NT2/D1 (cell line): ENCODE results near the gene MAVS.

Experiments
- DNase-seq: peaks from one replicate; pipeline ENCODE4 v3.0.0-alpha.2; 2011; ENCODE audit warnings: low read depth, low spot score
- H3K27me3 ChIP-seq: 2 replicates; pipeline ENCODE4 v1.6.0; 2011; ENCODE audit warnings: mild to moderate bottlenecking; ENCODE audit not compliant: insufficient read length, insufficient read depth
- H3K36me3 ChIP-seq: 2 replicates; pipeline ENCODE4 v1.6.1; 2011; ENCODE audit warnings: mild to moderate bottlenecking, low read length, mixed read lengths; ENCODE audit not compliant: insufficient read depth, insufficient read length
- H3K4me1 ChIP-seq: 2 replicates; pipeline ENCODE4 v1.5.1; 2011; ENCODE audit not compliant: insufficient read depth, insufficient read length
- H3K4me3 ChIP-seq: 2 replicates; pipeline ENCODE4 v1.5.1; 2011; ENCODE audit warnings: low read depth; ENCODE audit not compliant: insufficient read length
- H3K9ac ChIP-seq: 2 replicates; pipeline ENCODE4 v1.6.0; 2011; ENCODE audit warnings: low read depth; ENCODE audit not compliant: insufficient read length
- H3K9me3 ChIP-seq: 2 replicates; pipeline ENCODE4 v1.5.1; 2011; ENCODE audit warnings: mild to moderate bottlenecking, low read length; ENCODE audit not compliant: insufficient read depth
- SUZ12 ChIP-seq: IDR thresholded peaks from 2 replicates; pipeline ENCODE4 v1.6.1; 2011; ENCODE audit not compliant: insufficient read length, insufficient read depth; ENCODE audit errors: extremely low read depth
- YY1 ChIP-seq: IDR thresholded peaks from 2 replicates; pipeline ENCODE4 v1.6.1; 2011; ENCODE audit not compliant: insufficient read length, insufficient read depth
- ZNF274 ChIP-seq: IDR thresholded peaks from 2 replicates; pipeline ENCODE4 v1.6.1; 2011; ENCODE audit warnings: mild to moderate bottlenecking, low read depth, low read length

The MAVS gene

GRCh38 chr20:3858689-3859088 lies 12.1 kb downstream of the MAVS start:
- TF ChIP-seq ZNF274 (no peak), SUZ12 (no peak), YY1 (no peak)

GRCh38 chr20:3861191-3861590 lies 14.6 kb downstream of the MAVS start:
- no peak overlapping the region for H3K4me3 ChIP-seq
- peaks cover 85% of the 10 kb centered on the region for H3K36me3 ChIP-seq
- peaks cover 6% of the 10 kb centered on the region; the same call in 1 of the 2 replicates for H3K9me3 ChIP-seq
- no peak for TF ChIP-seq ZNF274
- no peak for TF ChIP-seq YY1
- TF ChIP-seq SUZ12, result no peak
- no peaks in the 10 kb centered on the region for H3K4me1 ChIP-seq
- no peak for DNase-seq
- no peak overlapping the region for H3K9ac ChIP-seq
- no peaks in the 10 kb centered on the region for H3K27me3 ChIP-seq

More at GRCh38 chr20:3858689-3859088, 12.1 kb downstream of the MAVS start:
- H3K4me1 ChIP-seq, result no peaks in the 10 kb centered on the region
- no peaks in the 10 kb centered on the region for H3K27me3 ChIP-seq
- no peak overlapping the region for H3K4me3 ChIP-seq
- DNase-seq, result no peak
- H3K9me3 ChIP-seq, result peaks cover 6% of the 10 kb centered on the region; the same call in 1 of the 2 replicates
- H3K9ac ChIP-seq, result no peak overlapping the region
- H3K36me3 ChIP-seq, result peaks cover 70% of the 10 kb centered on the region

GRCh38 chr20:3862333-3862732 lies 15.7 kb downstream of the MAVS start:
- no peaks in the 10 kb centered on the region for H3K4me1 ChIP-seq
- no peak overlapping the region for H3K4me3 ChIP-seq
- TF ChIP-seq SUZ12 (no peak), ZNF274 (no peak), YY1 (no peak)
- peaks cover 6% of the 10 kb centered on the region; the same call in 1 of the 2 replicates for H3K9me3 ChIP-seq
- H3K9ac ChIP-seq, result no peak overlapping the region
- peaks cover 88% of the 10 kb centered on the region for H3K36me3 ChIP-seq
- no peaks in the 10 kb centered on the region for H3K27me3 ChIP-seq
- no peak for DNase-seq

GRCh38 chr20:3863317-3863716 lies 16.7 kb downstream of the MAVS start:
- Histone ChIP-seq H3K4me1 (peaks cover 3% of the 10 kb centered on the region), H3K36me3 (peaks cover 86% of the 10 kb centered on the region), H3K27me3 (no peaks in the 10 kb centered on the region), H3K9ac (no peak overlapping the region), H3K9me3 (peaks cover 6% of the 10 kb centered on the region; the same call in 1 of the 2 replicates), H3K4me3 (no peak overlapping the region)
- no peak for DNase-seq
- no peak for TF ChIP-seq ZNF274
- no peak for TF ChIP-seq SUZ12
- no peak for TF ChIP-seq YY1

GRCh38 chr20:3864518-3864917 lies 17.9 kb downstream of the MAVS start:
- peaks cover 80% of the 10 kb centered on the region for H3K36me3 ChIP-seq
- H3K27me3 ChIP-seq, result no peaks in the 10 kb centered on the region
- no peak overlapping the region for H3K4me3 ChIP-seq
- H3K4me1 ChIP-seq, result peaks cover 3% of the 10 kb centered on the region
- DNase-seq, result no peak
- no peak overlapping the region for H3K9ac ChIP-seq
- TF ChIP-seq YY1 (no peak), SUZ12 (no peak), ZNF274 (no peak)
- H3K9me3 ChIP-seq, result peaks cover 6% of the 10 kb centered on the region; the same call in 1 of the 2 replicates

GRCh38 chr20:3865152-3865886 lies 18.7 kb downstream of the MAVS start:
- H3K36me3 ChIP-seq, result peaks cover 80% of the 10 kb centered on the region
- no peak for DNase-seq
- H3K4me3 ChIP-seq, result no peak overlapping the region
- peaks cover 6% of the 10 kb centered on the region; the same call in 1 of the 2 replicates for H3K9me3 ChIP-seq
- no peak overlapping the region for H3K9ac ChIP-seq
- TF ChIP-seq YY1 (no peak), SUZ12 (no peak), ZNF274 (no peak)
- H3K4me1 ChIP-seq, result peaks cover 3% of the 10 kb centered on the region
- no peaks in the 10 kb centered on the region for H3K27me3 ChIP-seq

DNA sequence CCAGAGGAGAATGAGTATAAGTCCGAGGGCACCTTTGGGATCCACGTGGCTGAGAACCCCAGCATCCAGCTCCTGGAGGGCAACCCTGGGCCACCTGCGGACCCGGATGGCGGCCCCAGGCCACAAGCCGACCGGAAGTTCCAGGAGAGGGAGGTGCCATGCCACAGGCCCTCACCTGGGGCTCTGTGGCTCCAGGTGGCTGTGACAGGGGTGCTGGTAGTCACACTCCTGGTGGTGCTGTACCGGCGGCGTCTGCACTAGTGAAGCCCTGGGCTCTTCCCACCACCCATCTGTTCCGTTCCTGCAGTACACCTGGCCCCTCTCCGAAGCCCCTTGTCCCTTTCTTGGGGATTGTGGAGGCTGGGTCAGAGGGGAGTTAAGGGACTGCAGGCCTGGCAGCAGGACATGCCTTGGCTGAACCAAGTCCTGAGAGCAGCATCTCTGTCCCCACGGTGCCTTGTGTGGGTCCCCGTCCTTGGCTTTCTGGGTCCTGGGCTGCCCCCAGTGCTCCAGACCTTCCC lies 19.3 kb downstream of the MAVS start:
- DNase-seq, result no peak
- no peak overlapping the region for H3K9ac ChIP-seq
- TF ChIP-seq YY1 (no peak), SUZ12 (no peak), ZNF274 (no peak)
- peaks cover 3% of the 10 kb centered on the region for H3K4me1 ChIP-seq
- H3K27me3 ChIP-seq, result no peaks in the 10 kb centered on the region
- no peak overlapping the region for H3K4me3 ChIP-seq
- peaks cover 6% of the 10 kb centered on the region; the same call in 1 of the 2 replicates for H3K9me3 ChIP-seq
- H3K36me3 ChIP-seq, result peaks cover 75% of the 10 kb centered on the region

DNA sequence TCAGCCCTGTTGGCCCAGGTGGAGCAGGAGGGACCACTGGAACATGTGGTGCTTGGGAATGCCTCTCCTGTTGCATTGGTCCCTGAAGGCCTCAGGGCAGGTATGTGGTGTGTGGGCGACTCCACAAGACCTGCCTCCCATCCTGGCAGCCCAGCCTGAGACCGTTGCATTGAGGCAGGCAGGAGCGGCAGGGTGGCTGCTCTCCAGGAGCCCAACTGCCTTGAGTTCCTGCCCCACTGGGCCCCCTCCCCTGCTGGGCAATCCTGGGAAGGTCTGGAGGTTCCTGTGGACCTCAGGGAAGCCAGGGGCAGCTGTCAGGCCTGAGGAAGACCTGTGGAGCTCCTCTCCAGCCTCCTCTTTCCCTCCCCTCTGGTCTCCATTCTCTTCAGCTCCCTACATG lies 19.8 kb downstream of the MAVS start:
- peaks cover 75% of the 10 kb centered on the region for H3K36me3 ChIP-seq
- peaks cover 6% of the 10 kb centered on the region; the same call in 1 of the 2 replicates for H3K9me3 ChIP-seq
- H3K27me3 ChIP-seq, result no peaks in the 10 kb centered on the region
- TF ChIP-seq ZNF274, result no peak
- TF ChIP-seq YY1, result no peak
- TF ChIP-seq SUZ12, result no peak
- H3K9ac ChIP-seq, result no peak overlapping the region
- H3K4me1 ChIP-seq, result peaks cover 5% of the 10 kb centered on the region
- no peak for DNase-seq
- no peak overlapping the region for H3K4me3 ChIP-seq
